K562 (cell line): ENCODE results near the gene TNNT3. TPM values are rescaled to one million over a fixed set of nuclear protein-coding genes. Genes with fewer than 3 reads are reported as not detected.

Source experiments
- BACH1 ChIP-seq: fragments of 200-800 bp; sonication (Bioruptor generic); IDR thresholded peaks from 2 replicates; pipeline ENCODE4 v1.6.1; 2016; ENCODE audit warnings: missing genetic modification characterization, missing compliant biosample characterization
- CBX8 ChIP-seq: fragments of 200-600 bp; sonication (generic); IDR thresholded peaks from 2 replicates; pipeline ENCODE4 v1.6.1; 2012; ENCODE audit warnings: borderline replicate concordance, mixed run types, low read depth, mild to moderate bottlenecking, moderate library complexity, mixed read lengths, low read length, control low read depth, inconsistent platforms; ENCODE audit not compliant: poor library complexity, severe bottlenecking; ENCODE audit errors: extremely low read depth
- polyA plus RNA-seq, 8 experiments: library from polyadenylated mRNA; depleted of rRNA in 4 of 8; stranded (reverse) in 5 of 8; unstranded in 3 of 8; fragments of >200 nt; fragmentation: Nextera tagmentation in 2 of 8; fragmentation: Illumina TruSeq in 1 of 8; extraction: Ambion mirVana in 2 of 8; extraction: Trizol in 1 of 8; gene quantifications; 2 replicates each; pipeline versions ENCODE4 v1.2.1 to v1.2.3, GENCODE V29; 2011 to 2014; ENCODE audit warnings: inconsistent platforms in 1 of 8, missing spikeins in 1 of 8
- total RNA-seq, 7 experiments: library from RNA; depleted of rRNA in 6 of 7; stranded (reverse); fragments of >200 nt in 6 of 7; fragmentation: Illumina TruSeq in 2 of 7; extraction: Trizol in 2 of 7; gene quantifications; 2 replicates each; pipeline versions ENCODE4 v1.2.1 to v1.2.3, GENCODE V29; 2011 to 2021; ENCODE audit warnings: low replicate concordance in 1 of 7
- TF ChIP-seq, protein P1 (sequence below): fragments of 150-350 bp; conservative IDR thresholded peaks from 2 replicates; pipeline ENCODE4 v1.6.1; 2014; ENCODE audit warnings: low read length
- TF ChIP-seq, protein P2 (sequence below): sonication (generic); formaldehyde crosslinking; IDR thresholded peaks from 2 replicates; pipeline ENCODE4 v1.8.0; 2022; ENCODE audit warnings: missing genetic modification reagents, mild to moderate bottlenecking, moderate library complexity, borderline replicate concordance

TNNT3 gene
- total and polyA plus RNA-seq, 9 of the 15 experiments (the other 6 are each of a cell fraction or from before 2014, with no cell fraction given): 0.10 TPM; not detected in 8

DNA sequence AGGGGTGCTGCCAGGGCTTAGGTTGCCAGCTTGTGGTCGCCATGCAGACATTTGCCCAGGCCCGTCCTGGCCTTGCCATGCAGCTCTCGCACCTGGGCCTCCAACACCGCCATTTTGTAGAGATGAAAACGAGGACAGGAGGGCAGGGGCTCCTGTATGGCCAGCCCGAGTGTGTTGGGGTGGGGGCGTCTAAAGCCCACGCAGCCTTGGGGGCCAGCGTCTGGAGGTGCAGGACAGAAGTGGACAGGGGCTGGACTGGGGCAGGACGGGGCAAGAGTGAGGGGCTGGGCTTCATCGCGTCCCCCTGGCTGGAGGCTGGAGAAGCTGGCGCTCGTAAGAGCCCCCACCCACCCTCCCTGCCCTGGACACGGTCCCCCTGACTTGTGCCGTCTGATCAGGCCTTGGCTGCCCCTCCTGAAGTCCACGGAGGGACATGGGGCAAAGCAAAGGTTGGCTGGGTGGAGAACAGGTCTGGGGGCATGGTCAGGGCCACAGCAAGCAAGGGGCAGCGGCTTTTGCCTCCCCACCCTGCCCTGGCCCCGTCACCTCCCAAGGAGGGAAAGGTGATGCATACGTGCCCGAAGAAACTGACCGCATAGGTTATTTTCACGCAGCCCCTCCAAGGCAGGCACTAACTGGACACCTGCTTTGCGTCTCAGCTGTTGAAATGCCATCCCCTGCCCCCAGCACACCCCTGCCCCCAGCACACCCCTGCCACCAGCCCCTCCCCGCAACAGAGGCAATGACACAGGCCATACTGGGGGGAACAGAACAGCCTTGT, 815 bp downstream of the TNNT3 start (continued):
- TF ChIP-seq, protein P1, sequence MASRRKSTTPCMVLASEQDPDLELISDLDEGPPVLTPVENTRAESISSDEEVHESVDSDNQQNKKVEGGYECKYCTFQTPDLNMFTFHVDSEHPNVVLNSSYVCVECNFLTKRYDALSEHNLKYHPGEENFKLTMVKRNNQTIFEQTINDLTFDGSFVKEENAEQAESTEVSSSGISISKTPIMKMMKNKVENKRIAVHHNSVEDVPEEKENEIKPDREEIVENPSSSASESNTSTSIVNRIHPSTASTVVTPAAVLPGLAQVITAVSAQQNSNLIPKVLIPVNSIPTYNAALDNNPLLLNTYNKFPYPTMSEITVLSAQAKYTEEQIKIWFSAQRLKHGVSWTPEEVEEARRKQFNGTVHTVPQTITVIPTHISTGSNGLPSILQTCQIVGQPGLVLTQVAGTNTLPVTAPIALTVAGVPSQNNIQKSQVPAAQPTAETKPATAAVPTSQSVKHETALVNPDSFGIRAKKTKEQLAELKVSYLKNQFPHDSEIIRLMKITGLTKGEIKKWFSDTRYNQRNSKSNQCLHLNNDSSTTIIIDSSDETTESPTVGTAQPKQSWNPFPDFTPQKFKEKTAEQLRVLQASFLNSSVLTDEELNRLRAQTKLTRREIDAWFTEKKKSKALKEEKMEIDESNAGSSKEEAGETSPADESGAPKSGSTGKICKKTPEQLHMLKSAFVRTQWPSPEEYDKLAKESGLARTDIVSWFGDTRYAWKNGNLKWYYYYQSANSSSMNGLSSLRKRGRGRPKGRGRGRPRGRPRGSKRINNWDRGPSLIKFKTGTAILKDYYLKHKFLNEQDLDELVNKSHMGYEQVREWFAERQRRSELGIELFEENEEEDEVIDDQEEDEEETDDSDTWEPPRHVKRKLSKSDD: no peak
- TF ChIP-seq CBX8: no peak
- TF ChIP-seq BACH1 (tag): no peak
- TF ChIP-seq, protein P2, sequence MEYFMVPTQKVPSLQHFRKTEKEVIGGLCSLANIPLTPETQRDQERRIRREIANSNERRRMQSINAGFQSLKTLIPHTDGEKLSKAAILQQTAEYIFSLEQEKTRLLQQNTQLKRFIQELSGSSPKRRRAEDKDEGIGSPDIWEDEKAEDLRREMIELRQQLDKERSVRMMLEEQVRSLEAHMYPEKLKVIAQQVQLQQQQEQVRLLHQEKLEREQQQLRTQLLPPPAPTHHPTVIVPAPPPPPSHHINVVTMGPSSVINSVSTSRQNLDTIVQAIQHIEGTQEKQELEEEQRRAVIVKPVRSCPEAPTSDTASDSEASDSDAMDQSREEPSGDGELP (CRISPR knock-in tag): no peak
